ENCODE data around the gene NF1.

- TF ChIP-seq EZH2phosphoT487 (IDR thresholded peaks at IDR 0.05; ENCODE audit: low read depth, severe bottlenecking, unreplicated experiment) (no peak), CTCF (IDR thresholded peaks at IDR 0.05; ENCODE audit: poor library complexity) (no peak)
Observed at GRCh38 chr17:31339906-31340661, 245.3 kb downstream of the NF1 start.
